ENCODE measurements around the gene BRMS1. TPM values are rescaled to one million over a fixed set of nuclear protein-coding genes. Genes with fewer than 3 reads are reported as not detected.
"Not testable (repeated sequence)": the region's sequence is repeated elsewhere in the genome, so short reads cannot be mapped to it uniquely, and the experiment has no call there.

BRMS1 gene
- total RNA-seq, 2 experiments from 2014 or later, result 55.3 to 56.8 TPM

GRCh38 chr11:66312549-66313320 is 32.2 kb downstream of the BRMS1 start:
- H3K4me3 Mint-ChIP-seq, result peak overlapping the region; percentile 89
- peak; percentile 99 for DNase-seq
- H3K27ac Mint-ChIP-seq, result peak overlapping the region; percentile 98
- peaks cover 40% of the 10 kb centered on the region for H3K4me1 Mint-ChIP-seq
- CTCF ChIA-PET, result interaction anchor here (0.5 to 7.0 kb wide), 28 partner anchors 9 to 1261 kb away, joined by 3 to 174 read pairs (median 8); partner anchors contain the start of genes B4GAT1, BRMS1, DPP3 and MRPL11
- peak; percentile 79 for ATAC-seq
- H3K9me3 Mint-ChIP-seq (ENCODE audit: low read depth), result no peaks in the 10 kb centered on the region
- peaks cover 3% of the 10 kb centered on the region for H3K27me3 Mint-ChIP-seq
- H3K36me3 Mint-ChIP-seq, result peaks cover 7% of the 10 kb centered on the region

DNA sequence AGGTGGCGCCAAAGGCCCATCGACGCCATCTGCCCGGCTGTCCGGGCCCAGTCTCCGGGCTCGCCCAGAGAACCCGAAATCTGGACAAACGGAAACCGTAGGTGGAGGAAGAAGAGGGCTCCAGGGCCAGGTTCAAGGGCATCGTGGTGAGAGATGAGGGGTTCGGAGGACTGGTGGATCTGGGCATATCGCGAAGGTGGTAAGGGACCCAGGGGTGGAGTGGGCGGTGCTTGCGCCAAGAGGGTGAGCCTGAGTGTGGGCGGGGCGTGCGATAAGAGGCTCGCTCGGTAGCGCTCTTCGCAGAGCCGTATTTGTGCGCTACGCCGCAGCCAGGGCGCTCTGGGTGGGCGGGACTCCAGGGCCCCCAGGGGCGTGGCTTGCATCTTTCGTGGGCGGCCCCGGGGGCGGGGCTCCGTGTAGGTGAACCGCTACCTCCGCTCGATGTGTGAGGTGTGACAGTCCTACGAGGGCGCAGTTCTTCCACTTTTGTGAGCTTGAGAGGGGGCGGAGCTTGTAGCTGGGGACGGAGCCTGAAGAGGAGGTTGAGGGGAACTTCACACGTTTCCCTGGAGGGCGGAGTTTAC is 32.8 kb downstream of the BRMS1 start:
- Mint-ChIP-seq H3K9me3 (ENCODE audit: low read depth) (no peaks in the 10 kb centered on the region), H3K27me3 (peaks cover 5% of the 10 kb centered on the region), H3K27ac (peak overlapping the region; percentile 98), H3K4me3 (peak overlapping the region; percentile 89), H3K4me1 (peaks cover 34% of the 10 kb centered on the region), H3K36me3 (peaks cover 7% of the 10 kb centered on the region)
- DNase-seq (peak; percentile 97), ATAC-seq (peak; percentile 72)
- CTCF ChIA-PET, result interaction anchor here (0.6 to 7.0 kb wide), 33 partner anchors 10 to 487 kb away, joined by 3 to 174 read pairs (median 6); partner anchors contain the start of genes B4GAT1, BRMS1, DPP3 and MRPL11

DNA sequence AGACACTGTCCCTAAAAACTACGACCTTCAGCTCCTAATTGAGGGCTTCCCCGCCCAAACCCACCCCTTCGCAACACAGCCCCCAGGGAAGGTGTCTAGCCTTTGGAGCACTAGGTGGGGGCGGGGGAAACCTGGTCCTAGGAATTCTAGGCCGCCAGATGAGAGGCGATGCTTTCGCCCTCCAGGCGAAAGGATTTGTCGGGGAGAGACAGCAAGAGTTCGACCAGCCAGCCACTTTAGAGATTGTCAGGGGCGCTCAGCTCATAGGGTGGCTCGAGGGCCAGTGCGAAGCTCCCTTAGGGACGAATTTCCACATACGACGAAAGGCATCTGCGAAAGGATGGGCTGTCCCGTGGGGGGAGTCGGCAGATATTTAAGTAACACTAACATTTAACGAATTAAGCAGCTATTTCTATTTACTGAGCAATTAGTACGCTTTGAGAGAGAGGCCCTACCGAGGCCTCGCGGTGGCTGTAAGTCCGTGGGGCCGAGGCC is 33.4 kb downstream of the BRMS1 start:
- peaks cover 34% of the 10 kb centered on the region for H3K4me1 Mint-ChIP-seq
- peaks cover 7% of the 10 kb centered on the region for H3K36me3 Mint-ChIP-seq
- peaks cover 5% of the 10 kb centered on the region for H3K27me3 Mint-ChIP-seq
- peak overlapping the region; percentile 98 for H3K27ac Mint-ChIP-seq
- ATAC-seq (no peak), DNase-seq (no peak)
- peak overlapping the region; percentile 89 for H3K4me3 Mint-ChIP-seq
- CTCF ChIA-PET, result interaction anchor here (0.6 to 7.0 kb wide), 26 partner anchors 11 to 303 kb away, joined by 3 to 174 read pairs (median 8); partner anchors contain the start of genes B4GAT1, BRMS1, MRPL11 and NPAS4
- H3K9me3 Mint-ChIP-seq (ENCODE audit: low read depth), result no peaks in the 10 kb centered on the region

- DNase-seq; H3K9me3 Mint-ChIP-seq (ENCODE audit: low read depth); H3K4me3 Mint-ChIP-seq; H3K27ac Mint-ChIP-seq; ATAC-seq; H3K36me3 Mint-ChIP-seq; H3K27me3 Mint-ChIP-seq: not testable (repeated sequence)
- CTCF ChIA-PET, result interaction anchor here (0.6 to 7.0 kb wide), 27 partner anchors 10 to 303 kb away, joined by 3 to 174 read pairs (median 8); partner anchors contain the start of genes B4GAT1, BRMS1, MRPL11 and NPAS4
- H3K4me1 Mint-ChIP-seq, result peaks cover 30% of the 10 kb centered on the region
These were observed 34.0 kb downstream of the BRMS1 start for GRCh38 chr11:66310803-66311440.

GRCh38 chr11:66310324-66310723 is 34.6 kb downstream of the BRMS1 start:
- Mint-ChIP-seq H3K4me3 (no peak overlapping the region), H3K9me3 (ENCODE audit: low read depth) (no peaks in the 10 kb centered on the region), H3K4me1 (peaks cover 24% of the 10 kb centered on the region), H3K27me3 (peaks cover 5% of the 10 kb centered on the region), H3K36me3 (peaks cover 3% of the 10 kb centered on the region), H3K27ac (no peak overlapping the region)
- CTCF ChIA-PET, result interaction anchor here (0.7 to 7.0 kb wide), 6 partner anchors 15 to 79 kb away, joined by 3 to 174 read pairs (median 69); partner anchors contain the start of gene RIN1
- DNase-seq, result no peak
- ATAC-seq, result no peak

GRCh38 chr11:66309475-66309874 is 35.4 kb downstream of the BRMS1 start:
- Mint-ChIP-seq H3K4me1 (peaks cover 17% of the 10 kb centered on the region), H3K4me3 (no peak overlapping the region)
- DNase-seq, result no peak

GRCh38 chr11:66302656-66303055 is 42.2 kb downstream of the BRMS1 start:
- ATAC-seq (no peak), DNase-seq (no peak)
- Mint-ChIP-seq H3K4me1 (no peaks in the 10 kb centered on the region), H3K9me3 (ENCODE audit: low read depth) (no peaks in the 10 kb centered on the region), H3K36me3 (no peaks in the 10 kb centered on the region), H3K27ac (no peak overlapping the region), H3K4me3 (no peak overlapping the region), H3K27me3 (peaks cover 2% of the 10 kb centered on the region)
- CTCF ChIA-PET, result interaction anchor here (2.4 to 5.5 kb wide), 2 partner anchors 10 to 86 kb away, joined by 7 to 28 read pairs; no protein-coding TSS in a partner anchor

More at GRCh38 chr11:66309475-66309874, 35.4 kb downstream of the BRMS1 start:
- Mint-ChIP-seq H3K27me3 (peaks cover 5% of the 10 kb centered on the region), H3K27ac (no peak overlapping the region), H3K9me3 (ENCODE audit: low read depth) (no peaks in the 10 kb centered on the region), H3K36me3 (no peaks in the 10 kb centered on the region)
- CTCF ChIA-PET, result interaction anchor here (0.6 to 7.0 kb wide), 7 partner anchors 16 to 80 kb away, joined by 3 to 174 read pairs (median 63); partner anchors contain the start of genes RIN1 and YIF1A
- no peak for ATAC-seq

- CTCF ChIA-PET, result interaction anchor here (1.2 to 5.5 kb wide), 3 partner anchors 10 to 90 kb away, joined by 5 to 28 read pairs (median 8); partner anchors contain the start of gene YIF1A
- no peak overlapping the region for H3K4me3 Mint-ChIP-seq
- no peaks in the 10 kb centered on the region for H3K4me1 Mint-ChIP-seq
- no peak overlapping the region for H3K27ac Mint-ChIP-seq
- no peaks in the 10 kb centered on the region for H3K27me3 Mint-ChIP-seq
- H3K9me3 Mint-ChIP-seq (ENCODE audit: low read depth), result no peaks in the 10 kb centered on the region
- no peaks in the 10 kb centered on the region for H3K36me3 Mint-ChIP-seq
- DNase-seq, result no peak
- ATAC-seq, result no peak
These were observed 45.7 kb downstream of the BRMS1 start for GRCh38 chr11:66299186-66299585.

DNA sequence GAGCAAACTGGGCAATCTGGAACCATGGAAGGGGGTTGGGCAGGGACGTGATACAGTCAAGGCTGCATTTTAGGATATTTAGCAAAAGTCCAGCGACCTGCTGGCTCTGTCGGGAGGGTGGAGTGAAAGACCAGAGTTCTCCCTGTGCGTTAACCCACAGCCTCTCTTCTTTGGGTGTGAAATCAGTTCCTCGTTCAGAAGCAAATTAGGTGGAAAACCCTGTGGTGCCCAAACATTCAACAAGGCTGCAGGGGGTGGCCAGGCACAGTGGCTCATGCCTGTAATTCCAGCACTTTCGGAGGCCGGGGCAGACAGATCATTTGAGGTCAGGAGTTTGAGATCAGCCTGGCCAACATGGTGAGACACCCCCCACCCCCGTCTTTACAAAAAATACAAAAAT is 47.3 kb downstream of the BRMS1 start:
- H3K9me3 Mint-ChIP-seq (ENCODE audit: low read depth), result no peaks in the 10 kb centered on the region
- ATAC-seq (no peak), DNase-seq (no peak)
- no peak overlapping the region for H3K27ac Mint-ChIP-seq
- no peak overlapping the region for H3K4me3 Mint-ChIP-seq
- H3K27me3 Mint-ChIP-seq, result peaks cover 10% of the 10 kb centered on the region
- H3K36me3 Mint-ChIP-seq, result no peaks in the 10 kb centered on the region
- H3K4me1 Mint-ChIP-seq, result peaks cover 3% of the 10 kb centered on the region
- CTCF ChIA-PET, result interaction anchor here (0.8 to 5.5 kb wide), 5 partner anchors 9 to 50 kb away, joined by 3 to 28 read pairs (median 5); partner anchors contain the start of genes B4GAT1, RAB1B and YIF1A

GRCh38 chr11:66294626-66295620 is 50.0 kb downstream of the BRMS1 start:
- CTCF ChIA-PET, result interaction anchor here (1.5 to 1.9 kb wide), 3 partner anchors 12 to 18 kb away, joined by 3 to 6 read pairs (median 4); no protein-coding TSS in a partner anchor
- H3K4me1 Mint-ChIP-seq, result peaks cover 15% of the 10 kb centered on the region

GRCh38 chr11:66293777-66294625 is 50.9 kb downstream of the BRMS1 start:
- Mint-ChIP-seq H3K27ac (no peak overlapping the region), H3K4me1 (peaks cover 24% of the 10 kb centered on the region), H3K9me3 (ENCODE audit: low read depth) (no peaks in the 10 kb centered on the region), H3K4me3 (no peak overlapping the region), H3K27me3 (peaks cover 30% of the 10 kb centered on the region), H3K36me3 (no peaks in the 10 kb centered on the region)
- CTCF ChIA-PET, result interaction anchor here (0.7 to 1.5 kb wide), 2 partner anchors 11 to 17 kb away, joined by 3 read pairs; no protein-coding TSS in a partner anchor
- ATAC-seq, result no peak
- DNase-seq, result no peak

More at GRCh38 chr11:66294626-66295620, 50.0 kb downstream of the BRMS1 start:
- DNase-seq, result no peak
- Mint-ChIP-seq H3K27me3 (peaks cover 28% of the 10 kb centered on the region), H3K4me3 (no peak overlapping the region), H3K36me3 (no peaks in the 10 kb centered on the region), H3K27ac (no peak overlapping the region), H3K9me3 (ENCODE audit: low read depth) (no peaks in the 10 kb centered on the region)
- no peak for ATAC-seq
